Uterus (tissue), 4 donors: ENCODE data around the gene DVL1. TPM values are rescaled to one million over a fixed set of nuclear protein-coding genes. Genes with fewer than 3 reads are reported as not detected.
"Not testable (repeated sequence)": the region's sequence is repeated elsewhere in the genome, so short reads cannot be mapped to it uniquely, and the experiment has no call there.

ENCODE experiments used
- DNase-seq, 2 donors: peaks; one replicate each; pipeline ENCODE4 v3.0.0-alpha.2; 2019 to 2020
- H3K27ac ChIP-seq, 2 donors: fragments of 200-600 bp; sonication (generic); 1 replicate in 1 of 2; 2 replicates in 1 of 2; pipeline ENCODE4 v1.5.1; 2016 to 2018
- H3K27me3 ChIP-seq, 2 donors: fragments of 200-600 bp; sonication (generic); one replicate each; pipeline ENCODE4 v1.5.1; 2018 to 2019; ENCODE audit warnings: control low read depth in 1 of 2
- H3K36me3 ChIP-seq, 2 donors: fragments of 200-600 bp; sonication (generic); one replicate each; pipeline ENCODE4 v1.5.1; 2019; ENCODE audit warnings: control low read depth in 1 of 2
- H3K4me1 ChIP-seq, 2 donors: fragments of 200-600 bp; sonication (generic); one replicate each; pipeline ENCODE4 v1.5.1; 2018 to 2019; ENCODE audit warnings: control low read depth in 1 of 2
- H3K4me3 ChIP-seq, 2 donors: fragments of 200-600 bp; sonication (generic); 1 replicate in 1 of 2; 2 replicates in 1 of 2; pipeline ENCODE4 v1.5.1; 2018 to 2019; ENCODE audit warnings: mild to moderate bottlenecking in 1 of 2
- H3K9me3 ChIP-seq, 2 donors: fragments of 200-600 bp; sonication (generic); one replicate each; pipeline ENCODE4 v1.5.1; 2019; ENCODE audit warnings: control low read depth in 1 of 2
- CTCF ChIP-seq, 4 experiments: fragments of 200-600 bp in 2 of 4; fragments of 450-650 bp in 2 of 4; sonication (generic) in 2 of 4; IDR thresholded peaks; one replicate each; pipeline ENCODE4 v1.5.1; 2016 to 2019; ENCODE audit warnings: antibody characterized with exemption in 4 of 4, mild to moderate bottlenecking in 2 of 4, moderate library complexity in 1 of 4
- POLR2A ChIP-seq, 2 donors: fragments of 450-650 bp; IDR thresholded peaks; one replicate each; pipeline ENCODE4 v1.6.1; 2016; ENCODE audit warnings: antibody characterized with exemption in 2 of 2, mild to moderate bottlenecking in 1 of 2, moderate library complexity in 1 of 2
- intact Hi-C: fragments of 100-400 bp; cut with DNase I; formaldehyde crosslinking; loops from one replicate; pipeline ENCODE4 v1.15.1; 2023; ENCODE audit warnings: low total_unique reads
- total RNA-seq, 4 donors: library from RNA; depleted of rRNA in 3 of 4; stranded (reverse); fragments of >200 nt in 3 of 4; gene quantifications; one replicate each; pipeline versions ENCODE4 v1.1.0 to v1.2.4, GENCODE V29; 2014 to 2023
- donor health status: DM: yes; HTN: yes; CAD: no.

The DVL1 gene
- total RNA-seq, 4 donors from 2014 or later: 35.6 to 94.5 (median 49.7) TPM

DNA sequence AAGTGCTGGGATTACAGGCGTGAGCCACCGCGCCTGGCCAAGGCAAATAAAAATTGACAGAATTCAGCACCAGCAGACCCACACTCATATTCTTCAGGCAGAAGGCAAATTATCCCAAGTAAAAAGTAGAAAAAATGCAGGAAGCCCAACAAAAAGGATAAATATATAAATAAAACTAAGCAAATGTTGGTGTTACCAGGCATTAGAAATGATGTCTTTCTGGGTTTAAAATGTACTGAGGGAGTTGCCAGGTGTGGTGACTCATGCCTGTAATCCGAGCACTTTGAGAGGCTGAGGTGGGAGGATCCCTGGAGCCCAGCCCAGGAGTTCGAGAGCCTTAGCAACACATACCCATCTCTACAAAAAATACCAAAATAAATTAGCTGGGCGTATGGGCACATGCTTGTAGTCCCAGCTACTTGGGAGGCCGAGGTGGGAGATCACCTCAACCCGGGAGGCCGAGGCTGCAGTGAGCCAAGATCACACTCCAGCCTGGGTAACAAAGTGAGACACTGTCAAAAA, 31.0 kb downstream of the DVL1 start:
- intact Hi-C loops: no loop called here
- peak; percentile 95 to 97 for DNase-seq
- Histone ChIP-seq H3K4me3 (peak overlapping the region; percentile 1 to 9), H3K27me3 (no peaks in the 10 kb centered on the region), H3K4me1 (peaks cover 26 to 44% of the 10 kb centered on the region in 2 donors), H3K36me3 (no peaks in the 10 kb centered on the region), H3K27ac (peak overlapping the region; percentile 91 to 96), H3K9me3 (no peaks in the 10 kb centered on the region)
- no peak for TF ChIP-seq CTCF (IDR thresholded peaks at IDR 0.05)
- no peak for TF ChIP-seq POLR2A (IDR thresholded peaks at IDR 0.05)

DNA sequence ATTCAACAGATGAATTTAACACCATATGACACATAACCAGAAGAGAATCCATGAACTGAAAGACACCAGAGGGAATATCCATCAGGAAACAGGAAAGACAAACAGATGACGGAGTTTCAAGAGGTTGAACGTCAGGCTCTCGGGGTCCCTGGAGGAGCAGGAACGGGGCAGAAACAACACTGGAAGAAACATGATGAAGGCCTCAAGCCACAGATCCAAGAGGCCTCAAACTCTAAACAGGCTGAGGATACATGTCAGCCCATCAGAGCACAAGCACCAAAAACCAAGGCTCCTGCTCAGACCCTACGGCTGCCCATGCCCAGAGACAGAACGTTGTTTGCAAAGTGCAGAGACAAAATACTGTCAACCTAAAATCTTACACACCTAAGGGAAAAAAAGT, 31.8 kb downstream of the DVL1 start:
- DNase-seq: no peak
- TF ChIP-seq POLR2A (IDR thresholded peaks at IDR 0.05): no peak
- TF ChIP-seq CTCF (IDR thresholded peaks at IDR 0.05): no peak
- Histone ChIP-seq H3K36me3 (no peaks in the 10 kb centered on the region), H3K4me3 (peak overlapping the region in 1 of 2 donors; percentile 1), H3K27me3 (no peaks in the 10 kb centered on the region), H3K4me1 (peaks cover 21 to 36% of the 10 kb centered on the region in 2 donors), H3K27ac (peak overlapping the region; percentile 91 to 96), H3K9me3 (no peaks in the 10 kb centered on the region)
- intact Hi-C loops: no loop called here

DNA sequence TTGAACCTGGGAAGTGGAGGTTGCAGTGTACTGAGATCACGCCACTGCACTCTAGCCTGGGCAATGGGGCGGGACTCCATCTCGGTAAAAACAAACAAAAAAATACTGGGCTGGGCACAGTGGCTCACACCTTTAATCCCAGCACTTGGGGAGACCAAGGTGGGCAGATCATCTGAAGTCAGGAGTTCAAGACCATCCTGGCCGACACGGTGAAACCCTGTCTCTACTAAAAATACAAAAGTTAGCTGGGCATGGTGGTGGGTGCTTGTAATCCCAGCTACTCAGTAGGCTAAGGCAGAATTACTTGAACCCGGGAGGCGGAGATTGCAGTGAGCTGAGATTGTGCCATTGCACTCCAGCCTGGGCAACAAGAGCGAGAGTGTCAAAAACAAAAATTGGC, 33.0 kb downstream of the DVL1 start:
- H3K27me3 ChIP-seq, H3K9me3 ChIP-seq, intact Hi-C loops, H3K36me3 ChIP-seq, H3K4me3 ChIP-seq, DNase-seq: not testable (repeated sequence)
- H3K4me1 ChIP-seq: peaks cover 21 to 26% of the 10 kb centered on the region in 2 donors
- peak overlapping the region; percentile 91 to 96 for H3K27ac ChIP-seq

DNA sequence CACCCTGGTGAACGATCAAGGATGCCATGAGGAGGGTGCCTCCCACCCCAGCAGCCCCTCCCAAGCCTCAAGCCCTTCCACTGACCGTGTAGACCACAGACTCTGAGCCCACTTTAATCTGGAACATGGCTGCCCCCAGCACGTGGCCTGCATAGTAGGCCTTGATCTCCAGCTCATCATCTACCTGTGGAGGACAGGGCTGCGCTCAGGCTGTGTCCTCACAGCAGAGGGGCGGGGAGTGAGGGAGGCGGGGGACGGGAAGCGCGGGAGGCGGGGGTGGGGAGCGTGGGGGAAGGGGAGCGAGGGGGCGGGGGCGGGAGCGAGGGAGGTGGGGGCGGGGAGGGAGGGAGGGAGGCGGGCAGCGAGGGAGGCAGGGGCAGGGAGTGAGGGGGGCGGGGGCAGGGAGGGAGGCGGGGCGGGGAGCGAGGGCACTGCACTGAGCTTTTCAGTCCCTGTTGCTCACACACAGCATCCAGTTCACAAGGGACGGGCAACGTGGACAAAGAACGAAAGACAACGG, 33.7 kb downstream of the DVL1 start:
- H3K27ac ChIP-seq: peak overlapping the region; percentile 91 to 96
- H3K36me3 ChIP-seq: no peaks in the 10 kb centered on the region
- H3K4me1 ChIP-seq: peaks cover 19 to 21% of the 10 kb centered on the region in 2 donors

GRCh38 chr1:1314678-1315335, 34.4 kb downstream of the DVL1 start:
- no peak for TF ChIP-seq CTCF (IDR thresholded peaks at IDR 0.05)
- TF ChIP-seq POLR2A (IDR thresholded peaks at IDR 0.05): no peak
- intact Hi-C loops: no loop called here
- peak overlapping the region; percentile 52 to 61 for H3K27ac ChIP-seq
- no peak overlapping the region for H3K4me3 ChIP-seq
- no peak for DNase-seq
- no peaks in the 10 kb centered on the region for H3K36me3 ChIP-seq
- H3K4me1 ChIP-seq: peaks cover 15 to 21% of the 10 kb centered on the region in 2 donors
- no peaks in the 10 kb centered on the region for H3K27me3 ChIP-seq
- H3K9me3 ChIP-seq: no peaks in the 10 kb centered on the region

More for the DNA sequence above, 33.7 kb downstream of the DVL1 start:
- peak in 1 of 2 donors; percentile 70 for DNase-seq
- H3K4me3 ChIP-seq: no peak overlapping the region
- intact Hi-C loops: no loop called here
- H3K9me3 ChIP-seq: no peaks in the 10 kb centered on the region
- H3K27me3 ChIP-seq: no peaks in the 10 kb centered on the region
- no peak for TF ChIP-seq POLR2A (IDR thresholded peaks at IDR 0.05)
- TF ChIP-seq CTCF (IDR thresholded peaks at IDR 0.05): no peak
